Measurements from ENCODE around the gene COL8A2. TPM values are rescaled to one million over a fixed set of nuclear protein-coding genes. Genes with fewer than 3 reads are reported as not detected.

The COL8A2 gene
- total RNA-seq, 1 experiment from 2014 or later, result 2.3 TPM

DNA sequence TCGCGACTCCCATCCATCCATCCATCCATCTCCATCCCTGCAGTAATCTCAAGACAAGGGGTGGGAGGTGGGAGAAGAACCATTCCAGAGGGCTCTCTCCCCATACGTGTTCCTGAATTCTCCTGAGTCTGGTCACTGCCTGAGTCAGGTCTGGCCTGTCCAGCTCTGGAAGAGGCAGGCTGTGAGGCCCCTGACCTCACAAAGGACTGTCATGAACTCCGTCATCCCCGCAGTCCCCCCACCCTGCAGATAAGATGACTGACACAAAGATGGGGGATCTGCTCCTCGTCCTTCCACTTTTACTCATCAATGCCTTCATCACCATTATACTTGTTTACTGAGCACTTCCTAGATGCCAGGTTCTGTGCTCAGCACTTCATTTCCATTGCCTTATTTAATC lies 29.3 kb upstream of the COL8A2 start:
- Mint-ChIP-seq H3K27me3 (ENCODE audit: low read depth) (peaks cover 37% of the 10 kb centered on the region), H3K4me1 (peaks cover 44% of the 10 kb centered on the region), H3K27ac (no peak overlapping the region), H3K9me3 (no peaks in the 10 kb centered on the region), H3K36me3 (no peaks in the 10 kb centered on the region), H3K4me3 (peak overlapping the region; percentile 69)
- POLR2A ChIA-PET, result no interaction called here
- DNase-seq (ENCODE audit: low spot score) (no peak), ATAC-seq (no peak)
- TF ChIP-seq, protein P1, sequence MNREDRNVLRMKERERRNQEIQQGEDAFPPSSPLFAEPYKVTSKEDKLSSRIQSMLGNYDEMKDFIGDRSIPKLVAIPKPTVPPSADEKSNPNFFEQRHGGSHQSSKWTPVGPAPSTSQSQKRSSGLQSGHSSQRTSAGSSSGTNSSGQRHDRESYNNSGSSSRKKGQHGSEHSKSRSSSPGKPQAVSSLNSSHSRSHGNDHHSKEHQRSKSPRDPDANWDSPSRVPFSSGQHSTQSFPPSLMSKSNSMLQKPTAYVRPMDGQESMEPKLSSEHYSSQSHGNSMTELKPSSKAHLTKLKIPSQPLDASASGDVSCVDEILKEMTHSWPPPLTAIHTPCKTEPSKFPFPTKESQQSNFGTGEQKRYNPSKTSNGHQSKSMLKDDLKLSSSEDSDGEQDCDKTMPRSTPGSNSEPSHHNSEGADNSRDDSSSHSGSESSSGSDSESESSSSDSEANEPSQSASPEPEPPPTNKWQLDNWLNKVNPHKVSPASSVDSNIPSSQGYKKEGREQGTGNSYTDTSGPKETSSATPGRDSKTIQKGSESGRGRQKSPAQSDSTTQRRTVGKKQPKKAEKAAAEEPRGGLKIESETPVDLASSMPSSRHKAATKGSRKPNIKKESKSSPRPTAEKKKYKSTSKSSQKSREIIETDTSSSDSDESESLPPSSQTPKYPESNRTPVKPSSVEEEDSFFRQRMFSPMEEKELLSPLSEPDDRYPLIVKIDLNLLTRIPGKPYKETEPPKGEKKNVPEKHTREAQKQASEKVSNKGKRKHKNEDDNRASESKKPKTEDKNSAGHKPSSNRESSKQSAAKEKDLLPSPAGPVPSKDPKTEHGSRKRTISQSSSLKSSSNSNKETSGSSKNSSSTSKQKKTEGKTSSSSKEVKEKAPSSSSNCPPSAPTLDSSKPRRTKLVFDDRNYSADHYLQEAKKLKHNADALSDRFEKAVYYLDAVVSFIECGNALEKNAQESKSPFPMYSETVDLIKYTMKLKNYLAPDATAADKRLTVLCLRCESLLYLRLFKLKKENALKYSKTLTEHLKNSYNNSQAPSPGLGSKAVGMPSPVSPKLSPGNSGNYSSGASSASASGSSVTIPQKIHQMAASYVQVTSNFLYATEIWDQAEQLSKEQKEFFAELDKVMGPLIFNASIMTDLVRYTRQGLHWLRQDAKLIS (CRISPR knock-in tag; IDR thresholded peaks at IDR 0.05; ENCODE audit: borderline replicate concordance), result no peak
- TF ChIP-seq, protein P2, sequence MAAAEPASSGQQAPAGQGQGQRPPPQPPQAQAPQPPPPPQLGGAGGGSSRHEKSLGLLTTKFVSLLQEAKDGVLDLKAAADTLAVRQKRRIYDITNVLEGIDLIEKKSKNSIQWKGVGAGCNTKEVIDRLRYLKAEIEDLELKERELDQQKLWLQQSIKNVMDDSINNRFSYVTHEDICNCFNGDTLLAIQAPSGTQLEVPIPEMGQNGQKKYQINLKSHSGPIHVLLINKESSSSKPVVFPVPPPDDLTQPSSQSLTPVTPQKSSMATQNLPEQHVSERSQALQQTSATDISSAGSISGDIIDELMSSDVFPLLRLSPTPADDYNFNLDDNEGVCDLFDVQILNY (CRISPR knock-in tag; IDR thresholded peaks at IDR 0.05), result no peak
- TF ChIP-seq EMX1 (CRISPR knock-in tag; IDR thresholded peaks at IDR 0.05) (no peak), FOXK1 (CRISPR knock-in tag; IDR thresholded peaks at IDR 0.05) (no peak), ZNF416 (CRISPR knock-in tag; IDR thresholded peaks at IDR 0.05) (no peak), NFYB (CRISPR knock-in tag; conservative IDR thresholded peaks at IDR 0.05; ENCODE audit: low read depth) (no peak), TEAD4 (CRISPR knock-in tag; IDR thresholded peaks at IDR 0.05) (no peak), RELA (CRISPR knock-in tag; IDR thresholded peaks at IDR 0.05; ENCODE audit: borderline replicate concordance) (no peak)
- TF ChIP-seq, protein P3, sequence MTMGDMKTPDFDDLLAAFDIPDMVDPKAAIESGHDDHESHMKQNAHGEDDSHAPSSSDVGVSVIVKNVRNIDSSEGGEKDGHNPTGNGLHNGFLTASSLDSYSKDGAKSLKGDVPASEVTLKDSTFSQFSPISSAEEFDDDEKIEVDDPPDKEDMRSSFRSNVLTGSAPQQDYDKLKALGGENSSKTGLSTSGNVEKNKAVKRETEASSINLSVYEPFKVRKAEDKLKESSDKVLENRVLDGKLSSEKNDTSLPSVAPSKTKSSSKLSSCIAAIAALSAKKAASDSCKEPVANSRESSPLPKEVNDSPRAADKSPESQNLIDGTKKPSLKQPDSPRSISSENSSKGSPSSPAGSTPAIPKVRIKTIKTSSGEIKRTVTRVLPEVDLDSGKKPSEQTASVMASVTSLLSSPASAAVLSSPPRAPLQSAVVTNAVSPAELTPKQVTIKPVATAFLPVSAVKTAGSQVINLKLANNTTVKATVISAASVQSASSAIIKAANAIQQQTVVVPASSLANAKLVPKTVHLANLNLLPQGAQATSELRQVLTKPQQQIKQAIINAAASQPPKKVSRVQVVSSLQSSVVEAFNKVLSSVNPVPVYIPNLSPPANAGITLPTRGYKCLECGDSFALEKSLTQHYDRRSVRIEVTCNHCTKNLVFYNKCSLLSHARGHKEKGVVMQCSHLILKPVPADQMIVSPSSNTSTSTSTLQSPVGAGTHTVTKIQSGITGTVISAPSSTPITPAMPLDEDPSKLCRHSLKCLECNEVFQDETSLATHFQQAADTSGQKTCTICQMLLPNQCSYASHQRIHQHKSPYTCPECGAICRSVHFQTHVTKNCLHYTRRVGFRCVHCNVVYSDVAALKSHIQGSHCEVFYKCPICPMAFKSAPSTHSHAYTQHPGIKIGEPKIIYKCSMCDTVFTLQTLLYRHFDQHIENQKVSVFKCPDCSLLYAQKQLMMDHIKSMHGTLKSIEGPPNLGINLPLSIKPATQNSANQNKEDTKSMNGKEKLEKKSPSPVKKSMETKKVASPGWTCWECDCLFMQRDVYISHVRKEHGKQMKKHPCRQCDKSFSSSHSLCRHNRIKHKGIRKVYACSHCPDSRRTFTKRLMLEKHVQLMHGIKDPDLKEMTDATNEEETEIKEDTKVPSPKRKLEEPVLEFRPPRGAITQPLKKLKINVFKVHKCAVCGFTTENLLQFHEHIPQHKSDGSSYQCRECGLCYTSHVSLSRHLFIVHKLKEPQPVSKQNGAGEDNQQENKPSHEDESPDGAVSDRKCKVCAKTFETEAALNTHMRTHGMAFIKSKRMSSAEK (CRISPR knock-in tag; IDR thresholded peaks at IDR 0.05; ENCODE audit: borderline replicate concordance), result no peak
- CTCF ChIA-PET, result interaction anchor here (1.2 to 2.3 kb wide), 3 partner anchors 23 to 131 kb away, joined by 3 to 22 read pairs (median 4); no protein-coding TSS in a partner anchor

DNA sequence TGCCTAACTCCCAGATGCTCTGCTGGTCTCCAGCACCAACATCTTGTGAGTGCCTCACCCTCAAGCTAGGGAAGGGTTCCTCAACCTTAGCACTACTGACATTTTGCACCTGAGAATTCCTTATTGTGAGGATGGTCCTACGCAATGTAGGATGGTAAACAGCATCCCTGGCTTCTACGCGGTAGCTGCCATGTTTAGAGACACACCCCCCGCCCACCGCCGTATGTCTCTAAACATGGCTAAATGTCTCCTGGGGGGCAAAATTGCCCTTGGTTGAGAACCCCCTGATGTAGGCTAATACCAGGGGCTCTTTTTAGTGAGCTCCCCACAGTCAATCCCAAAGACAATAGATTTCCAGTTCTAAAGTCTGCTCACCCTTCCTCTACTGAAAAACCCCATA lies 28.5 kb upstream of the COL8A2 start:
- Mint-ChIP-seq H3K27ac (no peak overlapping the region), H3K36me3 (no peaks in the 10 kb centered on the region), H3K4me3 (no peak overlapping the region), H3K4me1 (peaks cover 45% of the 10 kb centered on the region), H3K9me3 (no peaks in the 10 kb centered on the region), H3K27me3 (ENCODE audit: low read depth) (peaks cover 37% of the 10 kb centered on the region)
- DNase-seq (ENCODE audit: low spot score), result no peak
- CTCF ChIA-PET, result interaction anchor here (1.4 to 2.3 kb wide), 2 partner anchors 35 to 132 kb away, joined by 3 to 22 read pairs; no protein-coding TSS in a partner anchor
- ATAC-seq, result no peak
- no peak for TF ChIP-seq CREB1 (CRISPR knock-in tag; IDR thresholded peaks at IDR 0.05)
- POLR2A ChIA-PET, result no interaction called here

DNA sequence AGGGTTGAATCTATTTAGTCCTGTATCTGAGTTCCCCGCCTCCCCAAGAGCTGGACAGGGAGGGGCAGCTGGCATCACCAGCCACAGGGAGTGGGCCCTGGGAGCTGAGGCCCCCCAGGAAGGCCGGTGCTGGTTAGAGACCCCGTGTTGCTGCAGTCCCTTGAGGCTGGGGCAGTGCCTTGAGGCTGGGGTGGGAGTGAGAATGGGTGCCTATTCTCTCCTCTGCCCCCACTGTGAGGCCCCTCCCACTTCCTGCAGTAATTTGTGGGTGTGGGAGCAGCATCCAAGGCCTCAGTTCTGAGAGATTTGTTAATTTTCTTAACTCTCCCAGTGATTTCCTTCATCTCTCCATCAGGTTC lies 26.8 kb upstream of the COL8A2 start:
- Mint-ChIP-seq H3K27ac (no peak overlapping the region), H3K9me3 (no peaks in the 10 kb centered on the region), H3K4me1 (peaks cover 38% of the 10 kb centered on the region), H3K36me3 (peaks cover 3% of the 10 kb centered on the region), H3K4me3 (no peak overlapping the region), H3K27me3 (ENCODE audit: low read depth) (peaks cover 37% of the 10 kb centered on the region)
- POLR2A ChIA-PET, result no interaction called here
- DNase-seq (ENCODE audit: low spot score), result no peak
- ATAC-seq, result no peak
- CTCF ChIA-PET, result interaction anchor here (1.2 to 5.4 kb wide), 6 partner anchors 9 to 134 kb away, joined by 4 to 213 read pairs (median 56); no protein-coding TSS in a partner anchor
- TF ChIP-seq RELA (CRISPR knock-in tag; IDR thresholded peaks at IDR 0.05; ENCODE audit: borderline replicate concordance) (no peak), NR3C1 (CRISPR knock-in tag; conservative IDR thresholded peaks at IDR 0.05; ENCODE audit: low read depth) (no peak), JUN (CRISPR knock-in tag; IDR thresholded peaks at IDR 0.05) (no peak), NFE2L1 (CRISPR knock-in tag; IDR thresholded peaks at IDR 0.05) (no peak), TEAD4 (CRISPR knock-in tag; IDR thresholded peaks at IDR 0.05) (no peak), ZNF219 (CRISPR knock-in tag; IDR thresholded peaks at IDR 0.05; ENCODE audit: borderline replicate concordance) (no peak), ZNF396 (CRISPR knock-in tag; IDR thresholded peaks at IDR 0.05; ENCODE audit: borderline replicate concordance) (no peak), CREB1 (CRISPR knock-in tag; IDR thresholded peaks at IDR 0.05) (no peak), TCF7 (CRISPR knock-in tag; IDR thresholded peaks at IDR 0.05; ENCODE audit: low read depth) (no peak), OVOL2 (CRISPR knock-in tag; IDR thresholded peaks at IDR 0.05; ENCODE audit: borderline replicate concordance) (no peak)
- TF ChIP-seq, protein P4, sequence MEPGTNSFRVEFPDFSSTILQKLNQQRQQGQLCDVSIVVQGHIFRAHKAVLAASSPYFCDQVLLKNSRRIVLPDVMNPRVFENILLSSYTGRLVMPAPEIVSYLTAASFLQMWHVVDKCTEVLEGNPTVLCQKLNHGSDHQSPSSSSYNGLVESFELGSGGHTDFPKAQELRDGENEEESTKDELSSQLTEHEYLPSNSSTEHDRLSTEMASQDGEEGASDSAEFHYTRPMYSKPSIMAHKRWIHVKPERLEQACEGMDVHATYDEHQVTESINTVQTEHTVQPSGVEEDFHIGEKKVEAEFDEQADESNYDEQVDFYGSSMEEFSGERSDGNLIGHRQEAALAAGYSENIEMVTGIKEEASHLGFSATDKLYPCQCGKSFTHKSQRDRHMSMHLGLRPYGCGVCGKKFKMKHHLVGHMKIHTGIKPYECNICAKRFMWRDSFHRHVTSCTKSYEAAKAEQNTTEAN (CRISPR knock-in tag; IDR thresholded peaks at IDR 0.05), result no peak
- TF ChIP-seq, protein P5, sequence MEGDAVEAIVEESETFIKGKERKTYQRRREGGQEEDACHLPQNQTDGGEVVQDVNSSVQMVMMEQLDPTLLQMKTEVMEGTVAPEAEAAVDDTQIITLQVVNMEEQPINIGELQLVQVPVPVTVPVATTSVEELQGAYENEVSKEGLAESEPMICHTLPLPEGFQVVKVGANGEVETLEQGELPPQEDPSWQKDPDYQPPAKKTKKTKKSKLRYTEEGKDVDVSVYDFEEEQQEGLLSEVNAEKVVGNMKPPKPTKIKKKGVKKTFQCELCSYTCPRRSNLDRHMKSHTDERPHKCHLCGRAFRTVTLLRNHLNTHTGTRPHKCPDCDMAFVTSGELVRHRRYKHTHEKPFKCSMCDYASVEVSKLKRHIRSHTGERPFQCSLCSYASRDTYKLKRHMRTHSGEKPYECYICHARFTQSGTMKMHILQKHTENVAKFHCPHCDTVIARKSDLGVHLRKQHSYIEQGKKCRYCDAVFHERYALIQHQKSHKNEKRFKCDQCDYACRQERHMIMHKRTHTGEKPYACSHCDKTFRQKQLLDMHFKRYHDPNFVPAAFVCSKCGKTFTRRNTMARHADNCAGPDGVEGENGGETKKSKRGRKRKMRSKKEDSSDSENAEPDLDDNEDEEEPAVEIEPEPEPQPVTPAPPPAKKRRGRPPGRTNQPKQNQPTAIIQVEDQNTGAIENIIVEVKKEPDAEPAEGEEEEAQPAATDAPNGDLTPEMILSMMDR (IDR thresholded peaks at IDR 0.05), result no peak
